ENCODE results near the gene TPI1. TPM values are rescaled to one million over a fixed set of nuclear protein-coding genes. Genes with fewer than 3 reads are reported as not detected.

The TPI1 gene
- total RNA-seq, 1 donor from 2014 or later, result 1,194 TPM

DNA sequence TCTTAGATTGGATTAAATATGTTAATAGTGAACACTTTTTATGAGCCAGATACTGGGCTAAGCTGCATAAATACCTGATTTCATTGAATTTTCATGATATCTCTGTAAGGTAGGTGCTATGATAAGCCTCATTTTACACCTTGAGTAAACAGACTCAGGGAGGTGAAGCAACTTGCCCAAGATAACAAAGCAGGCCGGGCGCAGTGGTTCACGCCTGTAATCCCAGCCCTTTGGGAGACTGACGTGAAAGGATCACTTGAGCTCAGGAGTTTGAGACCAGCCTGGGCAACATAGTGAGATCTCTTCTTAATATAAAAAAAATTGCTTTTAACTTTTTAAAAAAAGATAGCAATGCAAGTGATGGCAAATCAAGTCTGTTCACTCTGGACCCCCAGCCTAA, 25.3 kb upstream of the TPI1 start:
- peaks cover 9% of the 10 kb centered on the region for H3K36me3 ChIP-seq (ENCODE audit: control insufficient read depth, insufficient read depth, low read length)
- FAIRE-seq (no peak), DNase-seq (ENCODE audit: low read depth) (no peak)
- no peaks in the 10 kb centered on the region for H3K27me3 ChIP-seq (ENCODE audit: control insufficient read depth, insufficient read depth, low read length)
- H3K4me3 ChIP-seq (ENCODE audit: low read depth, low read length), result no peak overlapping the region
- TF ChIP-seq, protein P1, sequence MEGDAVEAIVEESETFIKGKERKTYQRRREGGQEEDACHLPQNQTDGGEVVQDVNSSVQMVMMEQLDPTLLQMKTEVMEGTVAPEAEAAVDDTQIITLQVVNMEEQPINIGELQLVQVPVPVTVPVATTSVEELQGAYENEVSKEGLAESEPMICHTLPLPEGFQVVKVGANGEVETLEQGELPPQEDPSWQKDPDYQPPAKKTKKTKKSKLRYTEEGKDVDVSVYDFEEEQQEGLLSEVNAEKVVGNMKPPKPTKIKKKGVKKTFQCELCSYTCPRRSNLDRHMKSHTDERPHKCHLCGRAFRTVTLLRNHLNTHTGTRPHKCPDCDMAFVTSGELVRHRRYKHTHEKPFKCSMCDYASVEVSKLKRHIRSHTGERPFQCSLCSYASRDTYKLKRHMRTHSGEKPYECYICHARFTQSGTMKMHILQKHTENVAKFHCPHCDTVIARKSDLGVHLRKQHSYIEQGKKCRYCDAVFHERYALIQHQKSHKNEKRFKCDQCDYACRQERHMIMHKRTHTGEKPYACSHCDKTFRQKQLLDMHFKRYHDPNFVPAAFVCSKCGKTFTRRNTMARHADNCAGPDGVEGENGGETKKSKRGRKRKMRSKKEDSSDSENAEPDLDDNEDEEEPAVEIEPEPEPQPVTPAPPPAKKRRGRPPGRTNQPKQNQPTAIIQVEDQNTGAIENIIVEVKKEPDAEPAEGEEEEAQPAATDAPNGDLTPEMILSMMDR (IDR thresholded peaks at IDR 0.05; ENCODE audit: insufficient read depth, low read length, severe bottlenecking), result no peak

DNA sequence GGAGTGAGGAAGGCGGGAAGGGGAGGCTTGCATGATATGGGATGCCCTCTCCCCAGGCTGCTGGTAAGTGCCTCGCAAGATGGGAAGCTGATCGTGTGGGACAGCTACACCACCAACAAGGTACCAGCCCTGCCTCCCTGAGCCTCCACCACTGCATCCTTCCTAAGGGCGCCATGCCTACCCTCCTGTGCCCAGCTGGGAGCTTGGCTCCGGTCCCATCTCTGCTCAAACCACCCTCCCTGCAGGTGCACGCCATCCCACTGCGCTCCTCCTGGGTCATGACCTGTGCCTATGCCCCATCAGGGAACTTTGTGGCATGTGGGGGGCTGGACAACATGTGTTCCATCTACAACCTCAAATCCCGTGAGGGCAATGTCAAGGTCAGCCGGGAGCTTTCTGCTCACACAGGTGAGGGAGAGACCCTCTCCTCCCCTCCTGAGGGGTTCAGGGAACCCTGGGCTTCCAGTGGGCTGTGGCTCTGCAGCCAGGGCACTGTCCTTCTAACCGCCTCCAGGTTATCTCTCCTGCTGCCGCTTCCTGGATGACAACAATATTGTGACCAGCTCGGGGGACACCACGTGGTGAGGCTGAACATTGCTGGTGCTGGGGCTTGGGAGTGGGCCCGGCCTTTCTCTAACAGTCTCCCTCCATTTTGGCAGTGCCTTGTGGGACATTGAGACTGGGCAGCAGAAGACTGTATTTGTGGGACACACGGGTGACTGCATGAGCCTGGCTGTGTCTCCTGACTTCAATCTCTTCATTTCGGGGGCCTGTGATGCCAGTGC, 24.0 kb upstream of the TPI1 start:
- H3K27me3 ChIP-seq (ENCODE audit: control insufficient read depth, insufficient read depth, low read length), result no peaks in the 10 kb centered on the region
- no peak for DNase-seq (ENCODE audit: low read depth)
- peak; percentile 7 for FAIRE-seq
- TF ChIP-seq, protein P1 (IDR thresholded peaks at IDR 0.05; ENCODE audit: insufficient read depth, low read length, severe bottlenecking), result no peak
- no peak overlapping the region for H3K4me3 ChIP-seq (ENCODE audit: low read depth, low read length)
- H3K36me3 ChIP-seq (ENCODE audit: control insufficient read depth, insufficient read depth, low read length), result peaks cover 4% of the 10 kb centered on the region

DNA sequence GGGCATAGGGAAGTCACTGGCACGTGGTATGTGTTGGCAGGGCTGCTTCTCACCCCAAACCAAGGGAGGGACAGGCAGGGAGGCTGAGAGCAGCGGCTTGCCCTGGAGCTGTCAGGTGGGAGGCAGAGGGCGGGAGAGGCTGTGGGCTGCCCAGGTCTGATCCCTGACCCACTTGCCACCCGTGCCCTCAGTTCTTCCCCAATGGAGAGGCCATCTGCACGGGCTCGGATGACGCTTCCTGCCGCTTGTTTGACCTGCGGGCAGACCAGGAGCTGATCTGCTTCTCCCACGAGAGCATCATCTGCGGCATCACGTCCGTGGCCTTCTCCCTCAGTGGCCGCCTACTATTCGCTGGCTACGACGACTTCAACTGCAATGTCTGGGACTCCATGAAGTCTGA, 21.9 kb upstream of the TPI1 start:
- H3K4me3 ChIP-seq (ENCODE audit: low read depth, low read length), result no peak overlapping the region
- TF ChIP-seq, protein P1 (IDR thresholded peaks at IDR 0.05; ENCODE audit: insufficient read depth, low read length, severe bottlenecking), result no peak
- no peak for DNase-seq (ENCODE audit: low read depth)
- peak; percentile 18 for FAIRE-seq
- no peaks in the 10 kb centered on the region for H3K27me3 ChIP-seq (ENCODE audit: control insufficient read depth, insufficient read depth, low read length)
- peaks cover 4% of the 10 kb centered on the region for H3K36me3 ChIP-seq (ENCODE audit: control insufficient read depth, insufficient read depth, low read length)

DNA sequence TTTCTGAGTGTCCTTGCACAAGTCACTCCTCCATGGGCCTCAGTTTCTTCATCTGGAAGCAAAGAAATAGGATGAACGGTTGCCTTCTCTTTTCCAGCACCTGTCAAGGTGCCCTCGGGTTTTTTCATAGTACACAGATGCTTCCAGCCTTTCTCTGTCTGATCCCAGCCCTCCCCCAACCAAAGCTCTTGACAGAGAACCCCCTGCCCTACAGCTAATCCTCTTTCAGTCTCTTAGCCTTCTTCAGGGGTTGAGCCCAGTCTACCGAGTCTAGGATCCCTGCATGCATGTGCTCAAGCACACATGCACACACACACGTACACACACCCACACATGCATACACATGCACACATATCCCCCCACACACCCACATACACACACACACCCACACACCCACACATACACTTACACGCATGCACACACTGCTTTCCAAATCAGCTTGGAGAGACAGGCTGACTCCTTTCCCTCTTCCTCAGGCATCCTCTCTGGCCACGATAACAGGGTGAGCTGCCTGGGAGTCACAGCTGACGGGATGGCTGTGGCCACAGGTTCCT, 20.9 kb upstream of the TPI1 start:
- TF ChIP-seq, protein P1 (IDR thresholded peaks at IDR 0.05; ENCODE audit: insufficient read depth, low read length, severe bottlenecking), result no peak
- FAIRE-seq (no peak), DNase-seq (ENCODE audit: low read depth) (no peak)
- H3K36me3 ChIP-seq (ENCODE audit: control insufficient read depth, insufficient read depth, low read length), result peaks cover 4% of the 10 kb centered on the region
- H3K4me3 ChIP-seq (ENCODE audit: low read depth, low read length), result no peak overlapping the region
- no peaks in the 10 kb centered on the region for H3K27me3 ChIP-seq (ENCODE audit: control insufficient read depth, insufficient read depth, low read length)

DNA sequence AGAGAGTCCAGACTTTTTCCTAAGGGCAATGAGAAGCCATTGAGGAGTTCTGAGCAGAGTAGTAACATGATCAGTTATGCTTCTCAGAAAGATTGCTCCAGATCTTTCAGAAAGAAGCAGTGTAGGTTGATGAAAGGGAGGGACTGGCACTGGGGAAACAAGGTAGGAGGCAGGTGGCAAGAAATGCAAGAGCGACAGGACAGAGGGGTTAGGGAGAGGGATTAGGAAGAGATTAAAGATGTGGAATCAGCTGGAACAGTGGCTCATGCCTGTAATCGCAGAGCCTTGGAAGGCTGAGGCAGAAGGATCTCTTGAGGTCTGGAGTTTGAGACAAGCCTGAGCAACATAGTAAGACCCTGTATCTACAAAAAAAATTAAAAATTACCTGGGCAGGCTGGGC, 19.7 kb upstream of the TPI1 start:
- TF ChIP-seq, protein P1 (IDR thresholded peaks at IDR 0.05; ENCODE audit: insufficient read depth, low read length, severe bottlenecking), result no peak
- DNase-seq (ENCODE audit: low read depth) (no peak), FAIRE-seq (no peak)
- H3K27me3 ChIP-seq (ENCODE audit: control insufficient read depth, insufficient read depth, low read length), result no peaks in the 10 kb centered on the region
- H3K4me3 ChIP-seq (ENCODE audit: low read depth, low read length), result no peak overlapping the region
- peaks cover 4% of the 10 kb centered on the region for H3K36me3 ChIP-seq (ENCODE audit: control insufficient read depth, insufficient read depth, low read length)
